Measurements from ENCODE around the gene HDAC3.

The HDAC3 gene

GRCh38 chr5:141602606-141603005 lies 34.0 kb downstream of the HDAC3 start:
- DNase-seq (ENCODE audit: low read depth): no peak

- no peak for DNase-seq (ENCODE audit: low read depth)
Measured at GRCh38 chr5:141598391-141599345, 38.0 kb downstream of the HDAC3 start.

DNA sequence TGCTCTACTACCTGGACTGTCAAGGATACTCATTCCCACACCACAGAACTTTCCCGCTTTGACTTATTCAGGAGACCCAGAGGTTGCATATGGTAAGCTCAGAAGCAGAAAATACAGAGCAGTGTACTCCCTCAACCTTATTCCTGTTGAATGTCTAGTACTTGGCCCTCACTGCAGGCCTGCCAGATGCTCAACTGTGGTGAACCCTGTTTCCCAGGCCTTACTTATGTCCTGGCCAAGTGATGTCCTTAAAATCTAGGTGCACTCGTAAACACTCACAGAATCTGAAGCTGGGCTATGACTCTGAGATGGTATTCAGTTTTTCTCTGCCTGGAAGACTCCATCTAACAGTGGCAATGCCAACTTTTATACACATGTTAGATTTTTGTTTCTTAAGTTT lies 38.8 kb downstream of the HDAC3 start:
- DNase-seq (ENCODE audit: low read depth): no peak

DNA sequence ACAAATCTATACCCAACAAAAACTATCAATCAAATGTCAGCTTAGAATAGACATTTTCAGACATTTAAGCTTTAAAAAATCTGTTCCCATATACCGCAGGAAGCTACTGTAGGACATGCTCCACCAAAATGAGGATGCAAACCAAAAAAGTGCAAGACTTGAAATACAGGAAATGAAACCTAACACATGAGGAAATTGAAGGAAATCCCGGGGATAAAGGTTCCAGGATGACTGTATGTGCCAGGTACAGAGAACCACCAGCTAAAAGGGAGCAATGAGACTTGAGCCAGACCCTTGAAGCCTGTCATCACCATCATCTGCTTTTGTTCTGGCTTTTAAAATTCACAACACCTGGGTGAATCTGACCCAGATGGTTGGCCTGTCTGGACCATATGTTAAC lies 39.3 kb downstream of the HDAC3 start:
- no peak for DNase-seq (ENCODE audit: low read depth)

GRCh38 chr5:141596867-141597266 lies 39.8 kb downstream of the HDAC3 start:
- no peak for DNase-seq (ENCODE audit: low read depth)

- no peak for DNase-seq (ENCODE audit: low read depth)
Measured at GRCh38 chr5:141590127-141590526, 46.5 kb downstream of the HDAC3 start.

GRCh38 chr5:141586246-141586645 lies 50.4 kb downstream of the HDAC3 start:
- DNase-seq (ENCODE audit: low read depth): no peak

GRCh38 chr5:141585594-141585993 lies 51.1 kb downstream of the HDAC3 start:
- no peak for DNase-seq (ENCODE audit: low read depth)

DNA sequence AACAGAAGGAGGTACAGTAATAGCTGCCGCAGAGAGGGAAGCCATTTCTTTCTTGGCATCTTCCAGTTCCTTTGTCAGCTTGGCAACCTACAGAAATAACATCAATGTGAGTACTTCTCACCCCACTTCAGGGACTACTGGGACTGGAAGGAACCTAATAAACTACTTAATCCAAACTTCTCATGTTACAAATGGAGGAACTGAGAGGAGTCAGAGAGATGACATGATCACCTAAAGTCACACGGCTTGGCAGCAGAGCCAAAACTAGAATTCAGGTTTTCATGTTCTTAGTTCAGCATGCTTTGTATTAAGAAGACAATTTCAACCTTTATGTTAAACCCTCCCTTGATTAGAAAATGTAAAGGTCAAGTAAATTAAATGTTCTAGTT lies 62.5 kb downstream of the HDAC3 start:
- no peak for DNase-seq (ENCODE audit: low read depth)

DNA sequence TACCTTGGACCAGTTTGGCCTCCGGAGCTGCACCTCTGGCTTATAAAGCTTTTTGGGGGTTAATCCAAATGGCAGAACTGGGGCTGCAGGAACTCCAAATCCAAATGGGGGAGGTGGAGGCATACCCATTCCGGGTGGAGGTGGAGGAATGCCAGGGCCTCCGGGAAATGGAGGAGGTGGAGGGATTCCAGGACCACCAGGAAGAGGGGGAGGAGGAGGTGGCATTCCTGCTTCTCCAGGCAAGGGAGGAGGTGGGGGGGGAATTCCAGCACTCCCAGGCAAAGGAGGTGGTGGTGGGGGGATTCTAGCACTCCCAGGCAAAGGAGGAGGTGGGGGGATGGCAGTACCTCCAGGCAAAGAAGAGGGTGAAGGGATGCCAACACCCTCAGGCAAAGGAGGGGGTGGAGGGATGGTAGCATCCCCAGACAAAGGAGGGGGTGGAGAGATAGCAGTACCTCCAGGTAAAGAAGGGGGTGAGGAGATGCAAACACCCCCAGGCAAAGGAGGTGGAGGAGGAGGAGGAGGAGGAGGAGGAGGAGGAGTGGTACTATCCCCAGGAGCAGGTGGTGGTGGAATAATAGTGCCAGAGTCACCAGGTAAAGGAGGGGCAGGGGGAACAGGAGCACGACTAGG lies 63.0 kb downstream of the HDAC3 start:
- DNase-seq (ENCODE audit: low read depth): no peak
